Measurements from ENCODE around the gene NOD1.
"Not testable (repeated sequence)": the region's sequence is repeated elsewhere in the genome, so short reads cannot be mapped to it uniquely, and the experiment has no call there.

Gene NOD1, protein sequence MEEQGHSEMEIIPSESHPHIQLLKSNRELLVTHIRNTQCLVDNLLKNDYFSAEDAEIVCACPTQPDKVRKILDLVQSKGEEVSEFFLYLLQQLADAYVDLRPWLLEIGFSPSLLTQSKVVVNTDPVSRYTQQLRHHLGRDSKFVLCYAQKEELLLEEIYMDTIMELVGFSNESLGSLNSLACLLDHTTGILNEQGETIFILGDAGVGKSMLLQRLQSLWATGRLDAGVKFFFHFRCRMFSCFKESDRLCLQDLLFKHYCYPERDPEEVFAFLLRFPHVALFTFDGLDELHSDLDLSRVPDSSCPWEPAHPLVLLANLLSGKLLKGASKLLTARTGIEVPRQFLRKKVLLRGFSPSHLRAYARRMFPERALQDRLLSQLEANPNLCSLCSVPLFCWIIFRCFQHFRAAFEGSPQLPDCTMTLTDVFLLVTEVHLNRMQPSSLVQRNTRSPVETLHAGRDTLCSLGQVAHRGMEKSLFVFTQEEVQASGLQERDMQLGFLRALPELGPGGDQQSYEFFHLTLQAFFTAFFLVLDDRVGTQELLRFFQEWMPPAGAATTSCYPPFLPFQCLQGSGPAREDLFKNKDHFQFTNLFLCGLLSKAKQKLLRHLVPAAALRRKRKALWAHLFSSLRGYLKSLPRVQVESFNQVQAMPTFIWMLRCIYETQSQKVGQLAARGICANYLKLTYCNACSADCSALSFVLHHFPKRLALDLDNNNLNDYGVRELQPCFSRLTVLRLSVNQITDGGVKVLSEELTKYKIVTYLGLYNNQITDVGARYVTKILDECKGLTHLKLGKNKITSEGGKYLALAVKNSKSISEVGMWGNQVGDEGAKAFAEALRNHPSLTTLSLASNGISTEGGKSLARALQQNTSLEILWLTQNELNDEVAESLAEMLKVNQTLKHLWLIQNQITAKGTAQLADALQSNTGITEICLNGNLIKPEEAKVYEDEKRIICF

GRCh38 chr7:30478349-30479201 lies at the start of gene NOD1:
Gene NOD1, minus strand, starts transcription at chr7:30478784. Its CDS starts 21,863 bp downstream, at chr7:30456921.
- in situ Hi-C loops (cut with HindIII; ENCODE audit: low sequenced_read_pairs): no loop called here

GRCh38 chr7:30527297-30527696 lies 48.7 kb upstream of the NOD1 start:
- in situ Hi-C loops (cut with HindIII; ENCODE audit: low sequenced_read_pairs): not testable (repeated sequence)

DNA sequence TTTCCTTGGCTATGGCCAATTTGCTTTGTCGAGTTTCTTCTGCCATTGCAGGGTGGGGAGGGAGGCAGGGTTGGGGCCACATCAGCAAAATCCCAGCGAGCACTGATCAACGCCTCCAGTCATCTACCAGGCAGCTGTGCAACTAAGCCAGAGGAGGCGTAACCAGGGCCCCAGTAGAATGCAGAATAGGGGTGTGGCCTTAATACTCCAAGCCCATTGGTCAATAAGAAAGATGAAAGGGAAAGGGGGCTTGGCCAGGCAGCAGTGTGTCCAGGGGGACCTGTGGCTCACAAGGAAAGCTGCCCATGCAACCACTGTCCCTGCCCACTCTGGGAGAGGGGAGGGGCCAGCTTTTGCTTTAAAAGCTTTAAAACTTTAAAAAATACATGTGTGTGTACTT lies 47.6 kb upstream of the NOD1 start:
- in situ Hi-C loops (cut with HindIII; ENCODE audit: low sequenced_read_pairs): no loop called here

DNA sequence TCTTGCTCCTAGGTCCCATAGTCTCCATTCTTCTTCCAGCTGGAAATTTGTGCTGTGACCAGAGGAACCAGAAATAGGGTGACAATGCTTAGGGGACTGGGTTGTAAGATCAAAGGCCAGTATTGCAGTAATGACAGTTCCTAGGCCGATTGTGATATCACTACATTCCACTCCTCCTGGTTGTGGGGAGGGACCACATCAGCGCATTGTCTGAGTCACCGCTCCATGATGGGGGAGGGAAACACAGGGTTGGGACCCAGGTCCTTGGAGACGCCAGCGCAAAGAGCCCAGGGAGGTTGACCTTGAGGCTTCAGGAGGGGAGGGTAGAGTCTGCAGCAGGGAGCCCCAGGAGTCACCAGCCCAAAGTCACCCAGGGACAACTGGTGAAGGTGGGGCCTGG lies 46.8 kb upstream of the NOD1 start:
- in situ Hi-C loops (cut with HindIII; ENCODE audit: low sequenced_read_pairs): no loop called here

DNA sequence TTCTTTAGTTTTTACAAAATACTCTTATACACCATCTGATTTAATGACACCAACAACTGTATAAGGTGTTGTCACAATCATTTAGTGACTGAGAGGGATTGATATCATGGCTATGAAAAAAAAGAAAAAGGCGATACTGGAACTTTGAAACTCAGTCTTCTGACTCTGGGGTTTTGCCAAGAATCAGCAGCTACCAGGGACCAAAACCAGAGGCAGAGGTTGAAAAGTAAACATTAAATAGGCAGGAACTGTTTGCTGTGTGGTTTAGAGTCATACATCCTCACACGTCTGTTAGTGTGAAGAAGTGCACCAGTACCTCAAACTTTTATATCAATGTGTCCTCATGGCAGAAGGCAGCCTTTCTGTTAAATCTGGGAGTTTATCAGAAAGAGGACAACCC lies 46.0 kb upstream of the NOD1 start:
- in situ Hi-C loops (cut with HindIII; ENCODE audit: low sequenced_read_pairs): no loop called here

GRCh38 chr7:30523466-30523865 lies 44.9 kb upstream of the NOD1 start:
- in situ Hi-C loops (cut with HindIII; ENCODE audit: low sequenced_read_pairs): no loop called here

GRCh38 chr7:30522159-30522558 lies 43.6 kb upstream of the NOD1 start:
- in situ Hi-C loops (cut with HindIII; ENCODE audit: low sequenced_read_pairs): no loop called here

- in situ Hi-C loops (cut with HindIII; ENCODE audit: low sequenced_read_pairs): no loop called here
These were observed 42.9 kb upstream of the NOD1 start for GRCh38 chr7:30521532-30521931.

- in situ Hi-C loops (cut with HindIII; ENCODE audit: low sequenced_read_pairs): no loop called here
These were observed 40.5 kb upstream of the NOD1 start for GRCh38 chr7:30519122-30519521.

- in situ Hi-C loops (cut with HindIII; ENCODE audit: low sequenced_read_pairs): no loop called here
These were observed 37.2 kb upstream of the NOD1 start for GRCh38 chr7:30515761-30516160.

- in situ Hi-C loops (cut with HindIII; ENCODE audit: low sequenced_read_pairs): no loop called here
These were observed 36.2 kb upstream of the NOD1 start for GRCh38 chr7:30514776-30515175.

DNA sequence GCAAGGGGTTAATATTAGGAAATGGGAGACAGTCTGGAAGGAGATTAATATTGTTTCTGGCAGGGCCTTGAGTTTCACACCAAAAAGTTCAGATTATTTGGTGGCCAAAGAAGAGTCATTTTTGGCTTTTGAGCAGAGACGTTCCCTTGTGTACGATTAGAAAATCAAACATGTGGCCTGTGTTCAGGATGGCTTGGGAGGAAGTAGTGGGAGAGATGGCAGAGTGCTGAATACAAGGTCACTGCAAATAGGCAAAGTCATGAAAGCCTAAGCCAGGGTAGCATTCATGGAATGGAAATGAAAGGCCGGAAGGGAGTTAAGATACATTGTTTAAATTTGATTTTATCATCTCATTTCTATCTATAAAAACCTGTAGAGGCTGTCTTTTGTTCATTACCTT lies 35.6 kb upstream of the NOD1 start:
- in situ Hi-C loops (cut with HindIII; ENCODE audit: low sequenced_read_pairs): no loop called here

DNA sequence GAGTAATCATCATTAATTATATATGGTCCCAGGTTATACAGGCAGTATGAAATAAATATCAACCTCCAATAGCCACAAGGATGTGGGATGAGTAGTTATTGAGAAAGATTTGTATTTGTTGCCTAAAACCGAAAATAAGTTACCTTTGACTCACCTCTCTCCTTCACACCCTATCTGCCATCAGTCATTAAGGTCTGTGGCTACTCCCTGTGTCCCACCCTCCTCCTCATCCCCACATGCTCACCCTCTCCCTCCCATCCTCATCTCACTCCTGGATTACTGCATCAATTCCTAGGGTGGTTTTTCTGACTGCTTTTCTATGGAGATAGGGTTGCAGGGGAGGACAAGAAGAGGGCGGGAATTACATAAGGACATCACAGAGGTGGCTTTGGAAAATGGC lies 35.2 kb upstream of the NOD1 start:
- in situ Hi-C loops (cut with HindIII; ENCODE audit: low sequenced_read_pairs): no loop called here

- in situ Hi-C loops (cut with HindIII; ENCODE audit: low sequenced_read_pairs): no loop called here
These were observed 33.5 kb upstream of the NOD1 start for GRCh38 chr7:30511973-30512662.

- in situ Hi-C loops (cut with HindIII; ENCODE audit: low sequenced_read_pairs): no loop called here
These were observed 32.9 kb upstream of the NOD1 start for GRCh38 chr7:30511494-30511893.

- in situ Hi-C loops (cut with HindIII; ENCODE audit: low sequenced_read_pairs): no loop called here
These were observed 31.8 kb upstream of the NOD1 start for GRCh38 chr7:30510124-30511075.

GRCh38 chr7:30509171-30509857 lies 30.7 kb upstream of the NOD1 start:
- in situ Hi-C loops (cut with HindIII; ENCODE audit: low sequenced_read_pairs): not testable (repeated sequence)

DNA sequence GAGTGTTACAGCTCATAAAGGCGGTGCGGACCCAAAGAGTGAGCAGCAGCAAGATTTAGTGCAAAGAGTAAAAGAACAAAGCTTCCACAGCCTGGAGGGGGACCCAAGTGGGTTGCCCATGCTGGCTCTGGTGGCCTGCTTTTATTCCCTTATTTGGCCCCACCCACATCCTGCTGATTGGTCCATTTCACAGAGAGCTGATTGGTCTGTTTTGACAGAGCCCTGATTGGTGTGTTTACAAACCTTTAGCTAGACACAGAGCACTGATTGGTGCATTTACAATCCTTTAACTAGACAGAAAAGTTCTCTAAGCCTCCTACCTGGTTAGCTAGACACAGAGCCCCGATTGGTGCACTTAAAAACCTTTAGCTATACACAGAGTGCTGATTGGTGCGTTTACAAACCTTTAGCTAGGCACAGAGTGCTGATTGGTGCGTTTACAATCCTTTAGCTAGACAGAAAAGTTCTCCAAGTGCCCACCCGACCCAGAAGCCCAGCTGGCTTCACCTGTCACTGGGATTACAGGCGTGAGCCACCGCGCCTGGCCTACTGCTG lies 28.8 kb upstream of the NOD1 start:
- in situ Hi-C loops (cut with HindIII; ENCODE audit: low sequenced_read_pairs): not testable (repeated sequence)
